ENCODE measurements around the gene TCF12.

The TCF12 gene

DNA sequence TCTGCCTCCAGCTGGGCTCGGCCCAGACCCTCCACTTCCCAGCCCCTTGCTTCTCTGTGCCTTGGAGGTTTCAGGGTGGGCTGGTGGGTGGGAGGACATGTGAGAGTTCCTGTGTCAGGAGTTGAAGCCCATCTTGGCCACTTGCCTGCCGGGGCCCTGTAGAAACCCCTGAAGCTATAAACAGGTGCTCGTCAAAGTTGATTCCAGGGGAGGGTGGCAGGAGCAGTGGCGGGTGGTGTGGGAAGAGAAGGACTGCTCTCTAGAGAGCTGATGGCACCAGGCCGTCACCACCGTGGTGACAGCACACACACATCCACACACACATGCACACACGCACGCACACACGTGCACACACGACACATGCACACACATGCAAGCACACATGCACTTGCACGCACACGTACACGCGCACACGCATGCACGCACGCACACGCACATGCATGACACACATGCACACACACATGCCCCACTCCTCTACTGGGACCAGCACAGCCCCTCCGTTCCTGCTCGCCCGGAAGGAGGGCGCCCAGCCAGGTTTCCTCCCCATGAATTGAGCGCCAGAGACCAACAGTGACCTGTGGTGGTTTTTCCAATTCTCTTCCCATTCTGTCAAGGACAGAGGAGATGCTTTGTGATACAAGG, 401.6 kb downstream of the TCF12 start:
- TF ChIP-seq, protein P1, sequence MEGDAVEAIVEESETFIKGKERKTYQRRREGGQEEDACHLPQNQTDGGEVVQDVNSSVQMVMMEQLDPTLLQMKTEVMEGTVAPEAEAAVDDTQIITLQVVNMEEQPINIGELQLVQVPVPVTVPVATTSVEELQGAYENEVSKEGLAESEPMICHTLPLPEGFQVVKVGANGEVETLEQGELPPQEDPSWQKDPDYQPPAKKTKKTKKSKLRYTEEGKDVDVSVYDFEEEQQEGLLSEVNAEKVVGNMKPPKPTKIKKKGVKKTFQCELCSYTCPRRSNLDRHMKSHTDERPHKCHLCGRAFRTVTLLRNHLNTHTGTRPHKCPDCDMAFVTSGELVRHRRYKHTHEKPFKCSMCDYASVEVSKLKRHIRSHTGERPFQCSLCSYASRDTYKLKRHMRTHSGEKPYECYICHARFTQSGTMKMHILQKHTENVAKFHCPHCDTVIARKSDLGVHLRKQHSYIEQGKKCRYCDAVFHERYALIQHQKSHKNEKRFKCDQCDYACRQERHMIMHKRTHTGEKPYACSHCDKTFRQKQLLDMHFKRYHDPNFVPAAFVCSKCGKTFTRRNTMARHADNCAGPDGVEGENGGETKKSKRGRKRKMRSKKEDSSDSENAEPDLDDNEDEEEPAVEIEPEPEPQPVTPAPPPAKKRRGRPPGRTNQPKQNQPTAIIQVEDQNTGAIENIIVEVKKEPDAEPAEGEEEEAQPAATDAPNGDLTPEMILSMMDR (conservative IDR thresholded peaks at IDR 0.05; ENCODE audit: control insufficient read depth, insufficient read depth, low read depth, low read length) = no peak
- DNase-seq (ENCODE audit: low read depth) = no peak
- H3K4me3 ChIP-seq (ENCODE audit: control insufficient read depth, low read depth, low read length) = no peak overlapping the region

DNA sequence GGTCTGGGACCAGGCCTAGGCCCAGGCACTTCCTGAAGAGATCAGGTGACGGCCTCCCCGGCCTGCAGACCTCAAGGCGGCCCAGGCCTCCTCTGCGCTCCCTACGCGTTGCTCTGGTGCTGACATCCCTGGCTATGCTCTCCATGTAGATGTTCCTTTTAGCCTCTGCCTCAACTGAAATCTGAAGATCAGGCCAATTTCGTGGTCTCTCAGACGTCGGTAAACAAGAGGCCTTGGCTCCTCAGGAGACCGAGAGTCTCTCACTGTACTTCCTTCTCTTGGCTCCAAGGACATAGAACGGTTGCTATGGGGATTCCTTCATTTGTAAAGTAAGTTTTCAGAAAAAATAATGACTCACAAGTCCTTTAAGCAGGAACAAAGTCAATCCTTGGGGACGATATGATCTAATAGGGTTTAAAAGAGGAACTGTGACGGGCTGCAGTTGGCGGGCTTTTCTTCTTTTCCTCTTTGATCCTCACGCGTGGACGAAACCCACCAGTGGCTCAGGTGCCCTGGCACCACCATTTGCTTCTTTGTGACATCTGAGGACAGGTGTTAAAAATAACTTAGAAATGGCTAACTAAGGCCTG, 402.3 kb downstream of the TCF12 start:
- no peak overlapping the region for H3K4me3 ChIP-seq (ENCODE audit: control insufficient read depth, low read depth, low read length)
- TF ChIP-seq, protein P1 (conservative IDR thresholded peaks at IDR 0.05; ENCODE audit: control insufficient read depth, insufficient read depth, low read depth, low read length) = no peak
- peak; percentile 90 for DNase-seq (ENCODE audit: low read depth)

DNA sequence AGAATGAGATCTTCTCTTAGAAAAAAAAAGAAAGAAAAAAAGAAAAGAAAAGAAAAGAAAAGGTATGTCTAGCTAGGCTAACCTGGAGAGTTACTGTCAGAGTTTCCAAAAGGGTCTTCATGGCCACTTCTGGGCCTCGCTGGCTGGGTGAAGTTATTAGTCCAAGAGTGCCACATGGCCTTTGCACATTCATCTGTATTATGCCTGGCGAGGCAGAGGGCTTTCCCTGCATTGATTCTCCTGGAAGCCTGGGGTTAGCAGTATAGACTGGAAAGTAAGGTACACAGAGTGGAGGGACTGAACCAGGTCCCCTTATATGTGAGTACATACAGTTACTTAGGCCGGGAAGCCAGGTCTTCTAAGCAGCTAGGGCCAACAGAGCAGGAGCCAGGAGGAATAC, 403.0 kb downstream of the TCF12 start:
- TF ChIP-seq, protein P1 (conservative IDR thresholded peaks at IDR 0.05; ENCODE audit: control insufficient read depth, insufficient read depth, low read depth, low read length) = no peak
- no peak overlapping the region for H3K4me3 ChIP-seq (ENCODE audit: control insufficient read depth, low read depth, low read length)
- no peak for DNase-seq (ENCODE audit: low read depth)

DNA sequence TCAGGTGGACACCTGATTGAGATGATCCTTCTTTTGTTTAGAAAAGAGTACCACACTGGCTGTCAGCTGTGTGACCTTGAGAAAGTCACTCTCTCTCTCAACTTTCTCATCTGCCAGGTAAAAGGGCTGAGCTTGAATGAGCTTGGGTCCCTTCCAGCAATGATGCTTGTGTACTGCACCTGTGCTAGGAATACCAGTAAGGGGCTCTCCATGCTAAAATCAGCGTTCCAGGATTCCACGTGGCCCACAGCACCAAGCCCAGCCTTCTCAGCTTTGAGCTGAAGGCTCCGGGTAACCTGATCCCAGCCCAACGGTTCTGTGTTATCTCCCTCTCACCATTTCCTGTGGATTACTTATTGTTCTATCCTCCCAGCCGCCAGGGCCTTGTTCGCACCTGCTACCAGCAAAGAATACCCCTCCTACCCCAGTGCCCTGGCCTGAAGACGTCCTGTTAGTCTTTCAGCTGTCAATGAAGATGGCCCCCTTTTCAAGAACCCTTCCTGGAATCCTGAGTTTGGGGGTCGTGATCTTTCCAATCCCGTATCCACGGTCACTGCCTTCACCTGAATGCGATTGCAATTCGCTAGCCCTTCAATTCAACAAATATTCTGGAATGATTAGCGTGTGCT, 403.6 kb downstream of the TCF12 start:
- DNase-seq (ENCODE audit: low read depth) = no peak
- TF ChIP-seq, protein P1 (conservative IDR thresholded peaks at IDR 0.05; ENCODE audit: control insufficient read depth, insufficient read depth, low read depth, low read length) = no peak
- no peak overlapping the region for H3K4me3 ChIP-seq (ENCODE audit: control insufficient read depth, low read depth, low read length)

DNA sequence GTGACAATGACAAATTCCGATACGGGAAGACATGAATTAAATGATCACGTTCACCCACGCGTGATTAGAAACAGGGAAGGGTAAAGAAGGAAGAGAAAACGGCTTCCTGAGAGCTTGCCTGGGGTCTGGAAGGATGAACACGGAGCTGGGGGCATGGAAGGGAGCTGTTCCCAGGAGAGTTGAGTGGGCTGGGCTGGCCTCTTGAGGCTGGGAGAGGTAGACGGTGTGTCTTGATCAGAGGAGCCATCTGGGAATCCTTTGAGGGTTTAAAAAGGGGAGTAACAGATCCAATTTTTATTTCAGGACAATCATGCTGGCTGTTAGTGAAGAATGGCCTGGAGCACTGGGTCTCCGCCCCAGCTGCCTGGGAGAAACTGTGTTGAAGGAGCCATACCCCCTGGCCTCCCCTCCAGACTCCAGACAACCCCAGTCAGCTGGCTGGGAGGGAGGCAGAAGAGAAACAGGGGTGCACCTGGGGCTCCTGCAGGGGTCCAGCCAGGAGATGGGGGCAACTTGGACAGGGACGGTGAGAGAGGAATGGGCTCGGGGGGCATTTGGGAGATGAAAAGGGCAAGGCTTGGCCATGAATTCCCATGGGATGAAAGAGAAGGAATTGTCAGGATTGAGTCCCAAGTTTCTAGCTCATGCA, 404.3 kb downstream of the TCF12 start:
- TF ChIP-seq, protein P1 (conservative IDR thresholded peaks at IDR 0.05; ENCODE audit: control insufficient read depth, insufficient read depth, low read depth, low read length) = no peak
- H3K4me3 ChIP-seq (ENCODE audit: control insufficient read depth, low read depth, low read length) = no peak overlapping the region
- no peak for DNase-seq (ENCODE audit: low read depth)

DNA sequence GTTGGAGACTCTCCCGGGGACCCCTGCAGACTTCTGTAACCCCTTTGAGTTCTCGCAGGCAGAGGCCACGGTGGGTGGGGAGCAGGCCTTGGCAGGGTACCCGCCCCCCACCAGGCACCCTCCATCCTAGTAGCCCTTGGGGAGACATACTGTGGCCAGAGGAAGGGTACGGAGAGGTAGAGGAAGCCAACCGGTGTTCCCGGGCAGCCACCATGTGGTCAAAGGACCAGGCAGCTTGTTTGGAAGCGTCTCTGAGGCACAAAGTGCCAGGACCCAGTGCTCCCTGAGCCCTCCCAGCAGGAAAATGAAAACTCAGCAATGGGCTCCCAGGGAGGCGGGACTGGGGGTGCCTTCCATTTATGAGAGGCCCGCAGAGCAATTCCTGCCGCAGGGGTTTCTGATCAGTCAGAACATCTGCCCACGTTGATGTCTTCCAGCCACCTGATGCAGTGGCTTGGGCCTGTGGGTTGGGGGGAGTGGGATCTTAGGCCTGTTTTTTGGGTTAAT, 404.9 kb downstream of the TCF12 start:
- DNase-seq (ENCODE audit: low read depth) = no peak
- H3K4me3 ChIP-seq (ENCODE audit: control insufficient read depth, low read depth, low read length) = no peak overlapping the region
- TF ChIP-seq, protein P1 (conservative IDR thresholded peaks at IDR 0.05; ENCODE audit: control insufficient read depth, insufficient read depth, low read depth, low read length) = no peak

Measured in fibroblast of mammary gland (primary cell).